Osteoblast (primary cell): ENCODE measurements around the gene UNC5A. TPM values are rescaled to one million over a fixed set of nuclear protein-coding genes. Genes with fewer than 3 reads are reported as not detected.

Experiments
- DNase-seq: peaks from one replicate; pipeline ENCODE4 v3.0.0; 2011; ENCODE audit warnings: low spot score, mixed read lengths; ENCODE audit not compliant: insufficient read length; ENCODE audit errors: missing footprints
- H2AFZ ChIP-seq: 2 replicates; pipeline ENCODE4 v1.6.0; 2011; ENCODE audit warnings: mild to moderate bottlenecking, low read length
- H3K27ac ChIP-seq: 2 replicates; pipeline ENCODE4 v1.5.1; 2011; ENCODE audit warnings: mild to moderate bottlenecking, low read depth, low read length, moderate library complexity
- H3K27me3 ChIP-seq: 2 replicates; pipeline ENCODE4 v1.6.0; 2012; ENCODE audit warnings: mild to moderate bottlenecking, control low read depth, inconsistent platforms, low read length, moderate library complexity; ENCODE audit not compliant: insufficient read depth
- H3K36me3 ChIP-seq: 2 replicates; pipeline ENCODE4 v1.5.1; 2011; ENCODE audit warnings: mild to moderate bottlenecking, low read length, control low read depth, moderate library complexity; ENCODE audit not compliant: insufficient read depth
- H3K4me1 ChIP-seq: 2 replicates; pipeline ENCODE4 v1.5.1; 2011; ENCODE audit warnings: mild to moderate bottlenecking, low read length, control low read depth, moderate library complexity; ENCODE audit not compliant: insufficient read depth
- H3K4me2 ChIP-seq: 2 replicates; pipeline ENCODE4 v1.6.0; 2011; ENCODE audit warnings: mild to moderate bottlenecking, low read length; ENCODE audit not compliant: insufficient read depth
- H3K4me3 ChIP-seq: fragments of 200-600 bp; sonication (generic); 3 replicates; pipeline ENCODE4 v1.5.1; 2012; ENCODE audit warnings: mild to moderate bottlenecking, low read length, inconsistent platforms; ENCODE audit not compliant: insufficient read depth
- H3K79me2 ChIP-seq: 2 replicates; pipeline ENCODE4 v1.6.0; 2012; ENCODE audit warnings: mild to moderate bottlenecking, low read length, control low read depth, inconsistent platforms; ENCODE audit not compliant: insufficient read depth
- H3K9me3 ChIP-seq: 2 replicates; pipeline ENCODE4 v1.5.1; 2011; ENCODE audit warnings: low read depth, low read length, control low read depth
- H4K20me1 ChIP-seq: 2 replicates; pipeline ENCODE4 v1.6.0; 2012; ENCODE audit warnings: mild to moderate bottlenecking, low read length, control low read depth; ENCODE audit not compliant: insufficient read depth
- CTCF ChIP-seq: IDR thresholded peaks from 2 replicates; pipeline ENCODE4 v1.5.1; 2011; ENCODE audit warnings: mild to moderate bottlenecking, low read depth, low read length, moderate library complexity; ENCODE audit errors: extremely low read depth
- total RNA-seq: library from RNA; depleted of rRNA; stranded (reverse); fragments of >200 nt; gene quantifications from 2 replicates; pipeline ENCODE4 v1.2.3, GENCODE V29; 2012

UNC5A gene
- total RNA-seq, 1 donor: not detected

GRCh38 chr5:176862330-176862995 lies 52.1 kb downstream of the UNC5A start:
- no peaks in the 10 kb centered on the region for H4K20me1 ChIP-seq
- H3K4me1 ChIP-seq: no peaks in the 10 kb centered on the region
- no peak for TF ChIP-seq CTCF
- no peaks in the 10 kb centered on the region for H3K36me3 ChIP-seq
- no peak overlapping the region for H2AFZ ChIP-seq
- H3K27me3 ChIP-seq: peaks cover 36% of the 10 kb centered on the region
- no peaks in the 10 kb centered on the region for H3K79me2 ChIP-seq
- DNase-seq: peak; percentile 84
- H3K27ac ChIP-seq: no peak overlapping the region
- H3K4me2 ChIP-seq: no peak overlapping the region
- H3K9me3 ChIP-seq: no peaks in the 10 kb centered on the region
- no peak overlapping the region for H3K4me3 ChIP-seq

GRCh38 chr5:176863041-176863764 lies 52.8 kb downstream of the UNC5A start:
- Histone ChIP-seq H3K9me3 (no peaks in the 10 kb centered on the region), H4K20me1 (no peaks in the 10 kb centered on the region), H3K79me2 (no peaks in the 10 kb centered on the region), H3K27me3 (peaks cover 40% of the 10 kb centered on the region), H2AFZ (no peak overlapping the region), H3K4me3 (no peak overlapping the region), H3K36me3 (no peaks in the 10 kb centered on the region), H3K27ac (no peak overlapping the region), H3K4me1 (no peaks in the 10 kb centered on the region), H3K4me2 (no peak overlapping the region)
- no peak for DNase-seq
- no peak for TF ChIP-seq CTCF

- H3K27me3 ChIP-seq: peaks cover 40% of the 10 kb centered on the region
- no peaks in the 10 kb centered on the region for H4K20me1 ChIP-seq
- DNase-seq: no peak
- H3K79me2 ChIP-seq: no peaks in the 10 kb centered on the region
- no peak overlapping the region for H3K27ac ChIP-seq
- no peaks in the 10 kb centered on the region for H3K9me3 ChIP-seq
- TF ChIP-seq CTCF: no peak
- H3K4me2 ChIP-seq: no peak overlapping the region
- no peaks in the 10 kb centered on the region for H3K4me1 ChIP-seq
- H3K36me3 ChIP-seq: no peaks in the 10 kb centered on the region
- no peak overlapping the region for H3K4me3 ChIP-seq
- H2AFZ ChIP-seq: no peak overlapping the region
Observed at GRCh38 chr5:176863765-176864098, 53.4 kb downstream of the UNC5A start.

GRCh38 chr5:176864755-176865154 lies 54.4 kb downstream of the UNC5A start:
- Histone ChIP-seq H3K4me1 (no peaks in the 10 kb centered on the region), H4K20me1 (no peaks in the 10 kb centered on the region), H3K4me2 (no peak overlapping the region), H3K36me3 (no peaks in the 10 kb centered on the region), H3K79me2 (no peaks in the 10 kb centered on the region), H3K27me3 (peaks cover 40% of the 10 kb centered on the region), H3K4me3 (no peak overlapping the region), H3K9me3 (no peaks in the 10 kb centered on the region), H2AFZ (no peak overlapping the region), H3K27ac (no peak overlapping the region)
- no peak for TF ChIP-seq CTCF
- no peak for DNase-seq
